HG02885 (cell line): Measurements from ENCODE around the gene FBXL16.

ENCODE experiments used
- ATAC-seq: cut with Tn5 transposase; IDR thresholded peaks from one replicate; pipeline ENCODE4 v1.9.1; 2021; ENCODE audit warnings: mild to moderate bottlenecking; ENCODE audit not compliant: unreplicated experiment, poor library complexity

Gene FBXL16

DNA sequence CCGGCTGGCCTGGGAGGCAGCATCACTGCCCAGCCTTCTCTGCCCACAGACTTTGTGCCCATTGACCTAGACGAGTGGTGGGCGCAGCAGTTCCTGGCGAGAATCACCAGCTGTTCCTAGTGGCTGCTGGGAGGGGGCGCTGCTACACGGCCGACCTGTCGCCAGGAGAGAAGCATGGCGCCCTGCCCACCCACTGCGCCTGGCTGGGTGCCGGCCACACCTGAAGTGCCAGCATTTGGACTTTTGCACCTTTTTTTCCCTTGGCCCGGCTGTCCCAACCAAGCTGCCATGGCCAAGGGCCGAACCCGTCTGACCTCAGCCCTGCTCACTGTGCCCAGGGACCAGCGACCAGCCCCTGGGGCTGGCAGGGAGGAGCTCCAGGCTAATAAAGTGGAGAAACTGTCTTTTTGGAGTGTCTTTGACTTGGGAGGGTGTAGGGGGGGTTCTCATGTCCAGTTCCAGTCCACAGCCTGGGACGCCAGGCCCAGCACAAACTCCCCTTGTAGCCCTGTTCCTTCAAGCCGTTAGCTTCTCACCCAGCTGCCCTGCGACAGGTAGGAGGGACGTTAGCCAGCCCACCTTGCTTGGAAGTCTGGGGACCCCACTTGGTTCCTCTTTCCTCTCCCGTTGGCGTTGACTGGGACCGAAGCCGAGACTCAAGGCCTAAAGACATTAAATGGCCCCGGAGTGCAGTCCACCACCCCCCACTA lies 57.4 kb downstream of the FBXL16 start:
- ATAC-seq, result no peak

DNA sequence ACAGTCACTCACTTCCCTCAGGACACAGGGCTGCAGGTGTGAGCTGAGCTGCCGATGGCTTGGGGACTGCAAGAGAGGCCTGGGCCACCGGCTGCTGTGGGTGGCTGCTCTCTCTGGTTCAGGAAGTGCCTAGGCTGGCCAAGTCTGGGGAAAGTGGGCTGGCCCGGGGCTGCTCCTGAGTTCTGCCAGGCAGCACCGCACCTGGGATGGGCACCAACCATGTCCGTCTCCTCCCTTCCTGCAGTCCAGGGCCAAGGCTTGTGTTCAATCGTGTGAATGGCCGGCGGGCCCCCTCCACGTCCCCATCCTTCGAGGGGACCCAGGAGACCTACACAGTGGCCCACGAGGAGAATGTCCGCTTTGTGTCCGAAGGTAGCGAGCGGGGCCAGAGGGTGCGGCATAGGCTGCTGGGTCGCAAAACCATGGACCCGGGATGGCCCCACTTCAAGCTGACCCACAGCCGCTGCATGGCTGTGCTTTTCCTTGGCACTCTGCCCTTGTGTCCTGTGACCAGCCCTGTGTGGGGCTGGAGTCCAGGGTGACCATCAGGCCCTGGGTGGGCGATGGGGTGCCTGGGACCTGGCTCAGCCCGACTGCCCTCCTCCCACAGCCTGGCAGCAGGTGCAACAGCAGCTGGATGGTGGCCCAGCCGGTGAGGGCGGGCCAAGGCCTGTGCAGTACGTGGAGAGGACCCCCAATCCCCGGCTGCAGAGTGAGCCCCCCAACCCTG lies 58.3 kb downstream of the FBXL16 start:
- ATAC-seq, result no peak

GRCh38 chr16:646679-647172 lies 58.9 kb downstream of the FBXL16 start:
- no peak for ATAC-seq

GRCh38 chr16:645852-646678 lies 59.5 kb downstream of the FBXL16 start:
- ATAC-seq, result no peak

DNA sequence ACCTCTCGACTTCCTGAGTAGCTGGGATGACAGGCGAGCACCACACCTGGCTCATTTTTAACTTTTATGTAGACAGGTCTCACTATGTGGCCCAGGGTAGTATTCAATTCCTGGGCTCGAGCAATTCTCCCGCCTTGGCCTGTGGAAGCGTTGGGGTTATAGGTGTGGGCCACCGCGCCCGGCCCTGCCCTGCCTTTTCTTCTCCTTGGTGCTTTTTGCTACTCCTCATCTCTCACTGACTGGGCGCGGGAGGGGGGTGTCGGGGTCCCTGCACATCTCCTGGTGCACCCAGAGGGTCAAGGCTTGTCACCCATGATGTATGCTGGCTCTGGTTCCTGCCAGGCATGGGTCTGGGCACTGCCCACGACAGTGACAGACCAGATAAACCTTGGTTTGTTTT lies 61.0 kb downstream of the FBXL16 start:
- ATAC-seq, result no peak

DNA sequence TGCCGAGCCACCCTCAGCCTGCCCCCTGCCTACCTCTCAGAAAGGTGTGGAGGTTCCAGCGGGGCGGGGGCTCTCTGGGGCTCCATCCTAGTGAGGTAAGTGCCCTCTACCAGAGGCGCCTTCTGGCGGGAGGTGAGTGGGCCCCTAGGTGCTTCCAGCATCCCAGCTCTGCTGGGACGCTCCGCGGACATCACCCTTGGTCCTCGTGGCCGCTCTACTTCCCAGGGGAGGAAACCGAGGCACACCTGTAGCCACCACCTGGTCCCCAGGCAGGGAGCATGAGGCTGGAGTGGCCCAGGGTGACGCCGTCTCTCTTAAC lies 62.6 kb downstream of the FBXL16 start:
- ATAC-seq, result no peak
